A549 (cell line): ENCODE data around the gene PNPLA7. TPM values are rescaled to one million over a fixed set of nuclear protein-coding genes. Genes with fewer than 3 reads are reported as not detected.
A peak's percentile ranks its signal among the peaks of the same experiment; 100 is the strongest.

Source experiments
- ATAC-seq, 2 experiments: fragments of 200-7000 bp in 1 of 2; fragments of >200 bp in 1 of 2; cut with Nextera tagmentation in 1 of 2; cut with Tn5 transposase in 1 of 2; 3 replicates each; pipeline versions ENCODE4 v1.8.0 to v1.9.1; 2018 to 2020; ENCODE audit warnings: mild to moderate bottlenecking in 1 of 2, moderate library complexity in 1 of 2
- CTCF ChIA-PET: fragments of 300-600 bp; sonication (Branson Sonifier 250); formaldehyde crosslinking; extraction: SDS; loops from one replicate; lab custom pipeline; 2021; ENCODE audit warnings: antibody characterized with exemption, inconsistent platforms; lab: Yijun Ruan, JAX
- POLR2A ChIA-PET: fragments of 350-600 bp; formaldehyde crosslinking; extraction: SDS; loops from one replicate; lab custom pipeline; 2021; ENCODE audit warnings: antibody characterized with exemption, inconsistent platforms; lab: Yijun Ruan, JAX
- DNase-seq, 2 experiments: peaks; one replicate each; pipeline versions ENCODE4 v3.0.0 to v3.0.0-alpha.2; 2011 to 2016; ENCODE audit warnings: low read depth in 1 of 2, low spot score in 1 of 2
- FAIRE-seq: peaks from 2 replicates; lab custom pipeline; 2011; peaks lifted over from hg19 to GRCh38; lab: Jason Lieb, UNC
- H3K27ac ChIP-seq, 2 experiments: fragments of >200 bp; sonication (Bioruptor Twin); formaldehyde crosslinking; 3 replicates each; pipeline ENCODE4 v1.5.1; 2016 to 2017
- H3K4me1 ChIP-seq: fragments of >200 bp; sonication (Bioruptor Twin); formaldehyde crosslinking; 3 replicates; pipeline ENCODE4 v1.6.1; 2016
- H3K4me2 ChIP-seq: fragments of >200 bp; sonication (Bioruptor Twin); formaldehyde crosslinking; 3 replicates; pipeline ENCODE4 v1.6.1; 2016
- H3K4me3 ChIP-seq: fragments of >200 bp; sonication (Bioruptor Twin); formaldehyde crosslinking; 3 replicates; pipeline ENCODE4 v1.5.1; 2016
- H3K9me3 ChIP-seq: fragments of >200 bp; sonication (Bioruptor Twin); formaldehyde crosslinking; 3 replicates; pipeline ENCODE4 v1.6.1; 2016
- BHLHE40 ChIP-seq: IDR thresholded peaks from 2 replicates; pipeline ENCODE4 v1.6.1; 2012; ENCODE audit warnings: low read depth, low read length, inconsistent platforms
- CBX8 ChIP-seq: fragments of 200-600 bp; sonication (generic); IDR thresholded peaks from 2 replicates; pipeline ENCODE4 v1.6.1; 2016
- EP300 ChIP-seq, 2 experiments: fragments of >200 bp; sonication (Bioruptor Twin); formaldehyde crosslinking; IDR thresholded peaks; 2 replicates in 1 of 2; 3 replicates in 1 of 2; pipeline ENCODE4 v1.6.1; 2016 to 2017
- HEYL ChIP-seq: fragments of 250-450 bp; sonication (Bioruptor Pico); IDR thresholded peaks from 2 replicates; pipeline ENCODE4 v1.8.0; 2021; ENCODE audit warnings: mild to moderate bottlenecking, moderate library complexity
- HOXB13 ChIP-seq: fragments of 250-450 bp; sonication (Bioruptor Pico); IDR thresholded peaks from 2 replicates; pipeline ENCODE4 v1.5.0; 2020; ENCODE audit warnings: low read depth, mild to moderate bottlenecking, moderate library complexity
- JUN ChIP-seq, 2 experiments: fragments of >200 bp; sonication (Bioruptor Twin); formaldehyde crosslinking; IDR thresholded peaks; 2 replicates in 1 of 2; 3 replicates in 1 of 2; pipeline ENCODE4 v1.6.1; 2016 to 2017
- JUNB ChIP-seq: fragments of >200 bp; sonication (Bioruptor Twin); formaldehyde crosslinking; IDR thresholded peaks from 2 replicates; pipeline ENCODE4 v1.6.1; 2016
- KDM1A ChIP-seq: fragments of 200-600 bp; sonication (generic); IDR thresholded peaks from 2 replicates; pipeline ENCODE4 v1.6.1; 2016; ENCODE audit warnings: low read depth, mild to moderate bottlenecking
- PHF8 ChIP-seq: fragments of 200-600 bp; sonication (generic); IDR thresholded peaks from 2 replicates; pipeline ENCODE4 v1.6.1; 2016; ENCODE audit warnings: low read depth, mild to moderate bottlenecking, antibody characterized with exemption, moderate library complexity, borderline replicate concordance
- POLR2AphosphoS2 ChIP-seq: conservative IDR thresholded peaks from 2 replicates; pipeline ENCODE4 v1.6.1; 2012; ENCODE audit warnings: low read length, improper control_type of control experiment, inconsistent platforms
- RFX5 ChIP-seq: fragments of 450-650 bp; IDR thresholded peaks from 2 replicates; pipeline ENCODE4 v1.7.1; 2014; ENCODE audit warnings: antibody characterized with exemption, mild to moderate bottlenecking, moderate library complexity
- SMC3 ChIP-seq: fragments of >200 bp; sonication (Bioruptor Twin); formaldehyde crosslinking; IDR thresholded peaks from 3 replicates; pipeline ENCODE4 v1.6.1; 2018; ENCODE audit warnings: inconsistent platforms
- SREBF2 ChIP-seq: fragments of 450-650 bp; IDR thresholded peaks from 2 replicates; pipeline ENCODE4 v1.6.1; 2014; ENCODE audit warnings: mild to moderate bottlenecking, moderate library complexity
- WGBS: methylation state at CpG from one replicate; pipeline ENCODE4 v1.1.6; 2017; ENCODE audit errors: missing lambda C conversion rate; 5-methylcytosine and 5-hydroxymethylcytosine counted together
- polyA plus RNA-seq, 4 experiments: library from polyadenylated mRNA; depleted of rRNA in 3 of 4; stranded (reverse); fragments of >200 nt; fragmentation: RNase III in 1 of 4; extraction: RNeasy Plus Mini Kit Qiagen cat#74134 plus additional on column Dnase treatment in 1 of 4; gene quantifications; 2 replicates in 3 of 4; 3 replicates in 1 of 4; pipeline ENCODE4 v1.2.3, GENCODE V29; 2011 to 2017
- TF ChIP-seq, protein P1 (sequence below): fragments of 250-450 bp; sonication (Bioruptor Pico); IDR thresholded peaks from 2 replicates; pipeline ENCODE4 v1.5.0; 2020; ENCODE audit warnings: low read depth, mild to moderate bottlenecking, moderate library complexity
- TF ChIP-seq, protein P2 (sequence below): fragments of >200 bp; sonication (Bioruptor Twin); formaldehyde crosslinking; IDR thresholded peaks from 2 replicates; pipeline ENCODE4 v1.6.1; 2016
- TF ChIP-seq, protein P3 (sequence below): fragments of 150-350 bp; IDR thresholded peaks from 2 replicates; pipeline ENCODE4 v1.6.1; 2014; ENCODE audit warnings: low read depth, mild to moderate bottlenecking, low read length
- TF ChIP-seq, protein P4 (sequence below): fragments of >200 bp; sonication (Bioruptor Twin); formaldehyde crosslinking; IDR thresholded peaks from 3 replicates; pipeline ENCODE4 v1.6.1; 2016
- TF ChIP-seq, protein P5 (sequence below): IDR thresholded peaks from 2 replicates; pipeline ENCODE4 v1.6.1; 2012
- TF ChIP-seq, protein P6 (sequence below): fragments of 200-600 bp; sonication (generic); IDR thresholded peaks from 2 replicates; pipeline ENCODE4 v1.6.1; 2016; ENCODE audit warnings: antibody characterized with exemption, mild to moderate bottlenecking, moderate library complexity

The PNPLA7 gene
- polyA plus RNA-seq, 2 of the 4 experiments (the other 2 are of a cell fraction), result 0.31 to 1.1 TPM

DNA sequence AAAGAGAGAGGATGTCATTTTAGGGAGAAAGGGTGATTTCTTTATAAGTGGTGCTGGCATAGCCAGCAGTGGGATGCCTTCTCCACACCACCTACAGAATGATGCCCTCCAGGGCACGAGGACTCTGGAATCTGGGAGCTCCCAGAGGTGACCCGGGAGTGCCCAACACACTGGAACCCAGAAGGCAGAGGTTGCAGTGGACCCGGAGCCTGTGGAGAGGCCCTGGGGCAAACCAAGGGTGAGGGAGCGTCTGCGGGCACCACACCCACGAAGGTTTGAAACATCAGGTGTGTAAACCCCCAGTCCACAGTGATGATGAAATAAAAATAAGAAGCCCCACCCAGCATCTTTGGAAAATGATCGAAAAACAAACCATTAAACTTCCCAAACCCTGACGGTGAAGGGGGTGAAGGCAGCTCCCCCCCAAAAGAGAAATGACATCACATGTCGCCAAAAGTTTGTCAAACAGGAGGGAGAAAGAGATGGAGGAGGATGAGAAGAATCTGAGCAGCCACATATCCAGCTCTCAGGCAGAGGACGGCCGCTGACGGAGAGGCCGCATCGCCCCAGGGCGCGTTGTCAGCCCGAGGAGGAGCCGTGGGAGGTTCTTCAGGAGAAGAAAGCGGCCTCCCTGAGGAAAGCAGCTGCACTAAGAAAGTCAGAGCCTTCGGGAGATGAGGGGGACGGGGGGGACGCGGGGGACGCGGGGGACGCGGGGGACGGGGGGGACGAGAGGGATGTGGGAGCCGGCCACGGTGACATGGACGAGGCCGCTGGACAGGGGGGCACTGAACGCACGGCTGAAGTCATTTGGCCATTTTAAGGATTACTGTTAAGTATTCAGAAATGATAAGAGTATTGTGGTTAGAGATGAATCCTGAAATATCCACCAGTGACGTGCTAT, 47.9 kb downstream of the PNPLA7 start:
- WGBS, result 11% methylated on average over 23 of the region's 36 CpGs
- peak; percentile 21 to 72; a peak in 5 of 6 replicates for ATAC-seq
- H3K4me2 ChIP-seq, result peak overlapping the region; percentile 56

DNA sequence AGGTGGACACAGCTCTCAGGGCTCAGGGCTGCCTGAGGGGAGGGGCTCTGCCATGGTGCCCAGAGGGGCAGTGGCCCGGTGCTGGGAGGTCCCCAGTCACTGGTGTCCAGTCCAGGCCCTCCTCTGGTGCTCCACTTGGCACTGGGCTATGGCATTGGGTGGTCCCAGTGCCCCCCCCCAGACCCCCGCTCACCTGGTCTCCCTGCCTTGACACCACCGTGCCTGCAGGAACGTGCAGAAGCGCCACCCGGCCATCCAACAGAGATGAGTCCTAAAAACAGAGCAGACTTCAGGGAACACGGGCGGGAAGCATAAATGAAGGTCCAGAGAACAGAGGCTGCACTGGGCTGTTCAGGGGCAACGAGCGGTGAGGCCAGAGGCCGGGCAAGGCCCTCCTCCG, 48.7 kb downstream of the PNPLA7 start:
- H3K9me3 ChIP-seq, result no peaks in the 10 kb centered on the region
- no peak for DNase-seq
- ChIA-PET POLR2A (no interaction called here), CTCF (interaction anchor here (1.4 to 2.0 kb wide), 3 partner anchors 9 to 79 kb away, joined by 3 to 6 read pairs (median 4); partner anchors contain the start of genes EXD3 and NOXA1)
- H3K27ac ChIP-seq, result no peak overlapping the region
- H3K4me2 ChIP-seq, result no peak overlapping the region
- FAIRE-seq, result no peak
- peaks cover 13% of the 10 kb centered on the region; the same call in 2 of the 3 replicates for H3K4me1 ChIP-seq
- no peak overlapping the region for H3K4me3 ChIP-seq
- peak in 1 of 2 experiments; percentile 4; a peak in 1 of 6 replicates for ATAC-seq
- no peak for TF ChIP-seq KDM1A
- no peak for TF ChIP-seq CBX8
- no peak for TF ChIP-seq JUN (IDR thresholded peaks at IDR 0.05)
- no peak for TF ChIP-seq PHF8
- no peak for TF ChIP-seq SREBF2
- TF ChIP-seq HOXB13 (CRISPR knock-in tag), result no peak
- no peak for TF ChIP-seq EP300 (IDR thresholded peaks at IDR 0.05)
- TF ChIP-seq JUNB, result no peak
- TF ChIP-seq, protein P1, sequence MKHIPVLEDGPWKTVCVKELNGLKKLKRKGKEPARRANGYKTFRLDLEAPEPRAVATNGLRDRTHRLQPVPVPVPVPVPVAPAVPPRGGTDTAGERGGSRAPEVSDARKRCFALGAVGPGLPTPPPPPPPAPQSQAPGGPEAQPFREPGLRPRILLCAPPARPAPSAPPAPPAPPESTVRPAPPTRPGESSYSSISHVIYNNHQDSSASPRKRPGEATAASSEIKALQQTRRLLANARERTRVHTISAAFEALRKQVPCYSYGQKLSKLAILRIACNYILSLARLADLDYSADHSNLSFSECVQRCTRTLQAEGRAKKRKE (CRISPR knock-in tag), result no peak
- TF ChIP-seq, protein P2, sequence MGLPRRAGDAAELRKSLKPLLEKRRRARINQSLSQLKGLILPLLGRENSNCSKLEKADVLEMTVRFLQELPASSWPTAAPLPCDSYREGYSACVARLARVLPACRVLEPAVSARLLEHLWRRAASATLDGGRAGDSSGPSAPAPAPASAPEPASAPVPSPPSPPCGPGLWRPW, result no peak
- no peak for TF ChIP-seq HEYL (CRISPR knock-in tag)
- TF ChIP-seq, protein P3, sequence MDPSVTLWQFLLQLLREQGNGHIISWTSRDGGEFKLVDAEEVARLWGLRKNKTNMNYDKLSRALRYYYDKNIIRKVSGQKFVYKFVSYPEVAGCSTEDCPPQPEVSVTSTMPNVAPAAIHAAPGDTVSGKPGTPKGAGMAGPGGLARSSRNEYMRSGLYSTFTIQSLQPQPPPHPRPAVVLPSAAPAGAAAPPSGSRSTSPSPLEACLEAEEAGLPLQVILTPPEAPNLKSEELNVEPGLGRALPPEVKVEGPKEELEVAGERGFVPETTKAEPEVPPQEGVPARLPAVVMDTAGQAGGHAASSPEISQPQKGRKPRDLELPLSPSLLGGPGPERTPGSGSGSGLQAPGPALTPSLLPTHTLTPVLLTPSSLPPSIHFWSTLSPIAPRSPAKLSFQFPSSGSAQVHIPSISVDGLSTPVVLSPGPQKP, result no peak
- no peak for TF ChIP-seq RFX5
- TF ChIP-seq, protein P4, sequence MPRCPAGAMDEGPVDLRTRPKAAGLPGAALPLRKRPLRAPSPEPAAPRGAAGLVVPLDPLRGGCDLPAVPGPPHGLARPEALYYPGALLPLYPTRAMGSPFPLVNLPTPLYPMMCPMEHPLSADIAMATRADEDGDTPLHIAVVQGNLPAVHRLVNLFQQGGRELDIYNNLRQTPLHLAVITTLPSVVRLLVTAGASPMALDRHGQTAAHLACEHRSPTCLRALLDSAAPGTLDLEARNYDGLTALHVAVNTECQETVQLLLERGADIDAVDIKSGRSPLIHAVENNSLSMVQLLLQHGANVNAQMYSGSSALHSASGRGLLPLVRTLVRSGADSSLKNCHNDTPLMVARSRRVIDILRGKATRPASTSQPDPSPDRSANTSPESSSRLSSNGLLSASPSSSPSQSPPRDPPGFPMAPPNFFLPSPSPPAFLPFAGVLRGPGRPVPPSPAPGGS, result no peak
- TF ChIP-seq, protein P5, sequence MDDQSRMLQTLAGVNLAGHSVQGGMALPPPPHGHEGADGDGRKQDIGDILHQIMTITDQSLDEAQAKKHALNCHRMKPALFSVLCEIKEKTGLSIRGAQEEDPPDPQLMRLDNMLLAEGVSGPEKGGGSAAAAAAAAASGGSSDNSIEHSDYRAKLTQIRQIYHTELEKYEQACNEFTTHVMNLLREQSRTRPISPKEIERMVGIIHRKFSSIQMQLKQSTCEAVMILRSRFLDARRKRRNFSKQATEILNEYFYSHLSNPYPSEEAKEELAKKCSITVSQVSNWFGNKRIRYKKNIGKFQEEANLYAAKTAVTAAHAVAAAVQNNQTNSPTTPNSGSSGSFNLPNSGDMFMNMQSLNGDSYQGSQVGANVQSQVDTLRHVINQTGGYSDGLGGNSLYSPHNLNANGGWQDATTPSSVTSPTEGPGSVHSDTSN, result no peak
- TF ChIP-seq, protein P6, sequence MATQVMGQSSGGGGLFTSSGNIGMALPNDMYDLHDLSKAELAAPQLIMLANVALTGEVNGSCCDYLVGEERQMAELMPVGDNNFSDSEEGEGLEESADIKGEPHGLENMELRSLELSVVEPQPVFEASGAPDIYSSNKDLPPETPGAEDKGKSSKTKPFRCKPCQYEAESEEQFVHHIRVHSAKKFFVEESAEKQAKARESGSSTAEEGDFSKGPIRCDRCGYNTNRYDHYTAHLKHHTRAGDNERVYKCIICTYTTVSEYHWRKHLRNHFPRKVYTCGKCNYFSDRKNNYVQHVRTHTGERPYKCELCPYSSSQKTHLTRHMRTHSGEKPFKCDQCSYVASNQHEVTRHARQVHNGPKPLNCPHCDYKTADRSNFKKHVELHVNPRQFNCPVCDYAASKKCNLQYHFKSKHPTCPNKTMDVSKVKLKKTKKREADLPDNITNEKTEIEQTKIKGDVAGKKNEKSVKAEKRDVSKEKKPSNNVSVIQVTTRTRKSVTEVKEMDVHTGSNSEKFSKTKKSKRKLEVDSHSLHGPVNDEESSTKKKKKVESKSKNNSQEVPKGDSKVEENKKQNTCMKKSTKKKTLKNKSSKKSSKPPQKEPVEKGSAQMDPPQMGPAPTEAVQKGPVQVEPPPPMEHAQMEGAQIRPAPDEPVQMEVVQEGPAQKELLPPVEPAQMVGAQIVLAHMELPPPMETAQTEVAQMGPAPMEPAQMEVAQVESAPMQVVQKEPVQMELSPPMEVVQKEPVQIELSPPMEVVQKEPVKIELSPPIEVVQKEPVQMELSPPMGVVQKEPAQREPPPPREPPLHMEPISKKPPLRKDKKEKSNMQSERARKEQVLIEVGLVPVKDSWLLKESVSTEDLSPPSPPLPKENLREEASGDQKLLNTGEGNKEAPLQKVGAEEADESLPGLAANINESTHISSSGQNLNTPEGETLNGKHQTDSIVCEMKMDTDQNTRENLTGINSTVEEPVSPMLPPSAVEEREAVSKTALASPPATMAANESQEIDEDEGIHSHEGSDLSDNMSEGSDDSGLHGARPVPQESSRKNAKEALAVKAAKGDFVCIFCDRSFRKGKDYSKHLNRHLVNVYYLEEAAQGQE, result no peak
- no peak for TF ChIP-seq SMC3
- TF ChIP-seq BHLHE40, result no peak
- no peak for TF ChIP-seq POLR2AphosphoS2
- 87% methylated on average over 9 of the region's 12 CpGs for WGBS

More for the DNA sequence above, 47.9 kb downstream of the PNPLA7 start:
- ChIA-PET POLR2A (no interaction called here), CTCF (interaction anchor here (1.4 to 2.0 kb wide), 2 partner anchors 10 to 79 kb away, joined by 4 to 6 read pairs; partner anchors contain the start of genes EXD3 and NOXA1)
- TF ChIP-seq RFX5, result no peak
- peak; percentile 66 to 84 for DNase-seq
- Histone ChIP-seq H3K4me3 (no peak overlapping the region), H3K27ac (peak overlapping the region in 1 of 2 experiments; percentile 50; a peak in 2 of 6 replicates), H3K4me1 (peaks cover 13% of the 10 kb centered on the region; the same call in 2 of the 3 replicates), H3K9me3 (no peaks in the 10 kb centered on the region)
- FAIRE-seq, result no peak
